ENCODE results near the gene DZIP3. TPM values are rescaled to one million over a fixed set of nuclear protein-coding genes. Genes with fewer than 3 reads are reported as not detected.

Gene DZIP3
- total and polyA plus RNA-seq, 10 donors, result 4.8 to 24.4 (median 15.2) TPM

DNA sequence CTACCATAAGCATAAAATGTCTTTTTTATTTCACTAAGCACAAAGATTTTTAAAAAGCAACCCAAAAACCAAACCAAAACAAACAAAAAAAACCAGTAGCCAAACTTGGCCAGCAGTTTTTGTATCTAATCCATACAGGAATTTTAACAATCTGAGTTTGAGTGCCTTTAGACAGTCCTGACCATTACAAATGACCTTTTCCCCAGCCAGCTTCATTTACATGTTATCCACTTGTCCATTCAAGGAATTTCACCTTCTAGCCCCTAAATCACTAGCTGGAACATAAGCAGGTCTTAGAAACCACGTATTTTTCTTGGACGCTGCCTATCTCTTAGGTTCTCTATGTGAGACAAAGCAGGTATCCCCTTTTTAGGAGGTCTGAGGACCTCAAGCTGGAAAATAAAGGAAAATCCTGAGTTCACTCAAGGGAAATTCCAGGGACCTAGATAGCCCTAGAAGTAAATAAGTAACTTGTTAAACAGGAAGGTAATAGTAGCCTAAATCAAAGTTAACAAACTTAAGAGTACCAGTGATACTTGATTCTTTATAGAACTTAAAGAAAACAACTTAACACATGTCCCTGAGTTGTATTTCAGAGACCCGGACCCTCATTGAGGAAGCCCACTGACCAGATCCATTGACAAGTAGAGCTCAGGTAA is 34.5 kb upstream of the DZIP3 start:
- Histone ChIP-seq H3K4me3 (no peak overlapping the region), H3K27me3 (replicated peaks in 1 of 7) (no peaks in the 10 kb centered on the region), H3K4me1 (peaks cover 0 to 20% (median 12%) of the 10 kb centered on the region in 6 donors), H3K36me3 (peaks cover 0 to 82% (median 0%) of the 10 kb centered on the region in 6 donors), H3K9me3 (no peaks in the 10 kb centered on the region), H3K27ac (no peak overlapping the region)
- WGBS, 5 donors, result 84 to 96% (median 91%) methylated on average over 3 of the region's 3 CpGs
- DNase-seq, result no peak
- TF ChIP-seq POLR2A (IDR thresholded peaks at IDR 0.05) (no peak), POLR2AphosphoS5 (IDR thresholded peaks at IDR 0.05) (no peak)
- TF ChIP-seq, protein P1, sequence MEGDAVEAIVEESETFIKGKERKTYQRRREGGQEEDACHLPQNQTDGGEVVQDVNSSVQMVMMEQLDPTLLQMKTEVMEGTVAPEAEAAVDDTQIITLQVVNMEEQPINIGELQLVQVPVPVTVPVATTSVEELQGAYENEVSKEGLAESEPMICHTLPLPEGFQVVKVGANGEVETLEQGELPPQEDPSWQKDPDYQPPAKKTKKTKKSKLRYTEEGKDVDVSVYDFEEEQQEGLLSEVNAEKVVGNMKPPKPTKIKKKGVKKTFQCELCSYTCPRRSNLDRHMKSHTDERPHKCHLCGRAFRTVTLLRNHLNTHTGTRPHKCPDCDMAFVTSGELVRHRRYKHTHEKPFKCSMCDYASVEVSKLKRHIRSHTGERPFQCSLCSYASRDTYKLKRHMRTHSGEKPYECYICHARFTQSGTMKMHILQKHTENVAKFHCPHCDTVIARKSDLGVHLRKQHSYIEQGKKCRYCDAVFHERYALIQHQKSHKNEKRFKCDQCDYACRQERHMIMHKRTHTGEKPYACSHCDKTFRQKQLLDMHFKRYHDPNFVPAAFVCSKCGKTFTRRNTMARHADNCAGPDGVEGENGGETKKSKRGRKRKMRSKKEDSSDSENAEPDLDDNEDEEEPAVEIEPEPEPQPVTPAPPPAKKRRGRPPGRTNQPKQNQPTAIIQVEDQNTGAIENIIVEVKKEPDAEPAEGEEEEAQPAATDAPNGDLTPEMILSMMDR (IDR thresholded peaks at IDR 0.05 in 8 of 11, conservative IDR thresholded peaks at IDR 0.05 in 3 of 11), result no peak
- intact Hi-C loops (cut with DNase I; ENCODE audit: low total_unique reads), result loop anchor here (5.0 kb wide), 1 partner anchor 68 kb away; no protein-coding TSS in a partner anchor

DNA sequence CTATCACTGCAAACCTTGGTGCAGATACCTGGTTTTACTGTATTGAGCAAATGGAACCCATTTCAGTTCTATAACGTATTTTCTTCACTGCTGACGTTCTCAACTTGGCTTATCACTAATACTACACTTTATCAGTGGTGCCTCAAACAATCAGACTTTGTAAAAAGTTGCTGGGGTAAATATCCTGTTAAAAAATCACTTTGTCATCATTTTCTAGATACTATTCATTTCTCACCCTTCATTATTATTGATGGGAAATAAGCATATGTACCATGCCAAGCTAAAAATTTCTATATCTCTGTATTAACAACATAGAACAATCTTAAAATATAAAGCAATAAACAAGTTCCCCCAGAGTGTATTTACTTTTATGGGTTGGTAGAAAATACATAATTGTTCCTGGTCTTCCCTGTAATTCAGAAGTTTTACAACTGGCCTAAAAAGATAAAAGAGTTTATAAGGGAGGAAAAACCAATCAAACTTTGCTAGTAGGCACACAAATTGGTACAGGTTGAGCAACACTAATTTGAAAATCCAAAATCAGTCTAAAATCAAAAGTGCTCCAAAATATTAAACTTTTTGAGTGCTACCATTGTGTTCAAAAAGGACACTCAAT is 33.4 kb upstream of the DZIP3 start:
- WGBS, 5 donors, result 85 to 94% (median 87%) methylated on average over 2 of the region's 2 CpGs
- H3K4me1 ChIP-seq, result peaks cover 0 to 17% (median 11%) of the 10 kb centered on the region in 6 donors
- no peak for DNase-seq
- intact Hi-C loops (cut with DNase I; ENCODE audit: low total_unique reads), result no loop called here
- H3K4me3 ChIP-seq, result no peak overlapping the region
- H3K27ac ChIP-seq, result no peak overlapping the region
- peaks cover 0 to 86% (median 0%) of the 10 kb centered on the region in 6 donors for H3K36me3 ChIP-seq
- H3K27me3 ChIP-seq (replicated peaks in 1 of 7), result no peaks in the 10 kb centered on the region
- TF ChIP-seq POLR2AphosphoS5 (IDR thresholded peaks at IDR 0.05) (no peak), POLR2A (IDR thresholded peaks at IDR 0.05) (no peak)
- TF ChIP-seq, protein P1 (IDR thresholded peaks at IDR 0.05 in 8 of 11, conservative IDR thresholded peaks at IDR 0.05 in 3 of 11), result no peak
- H3K9me3 ChIP-seq, result no peaks in the 10 kb centered on the region

DNA sequence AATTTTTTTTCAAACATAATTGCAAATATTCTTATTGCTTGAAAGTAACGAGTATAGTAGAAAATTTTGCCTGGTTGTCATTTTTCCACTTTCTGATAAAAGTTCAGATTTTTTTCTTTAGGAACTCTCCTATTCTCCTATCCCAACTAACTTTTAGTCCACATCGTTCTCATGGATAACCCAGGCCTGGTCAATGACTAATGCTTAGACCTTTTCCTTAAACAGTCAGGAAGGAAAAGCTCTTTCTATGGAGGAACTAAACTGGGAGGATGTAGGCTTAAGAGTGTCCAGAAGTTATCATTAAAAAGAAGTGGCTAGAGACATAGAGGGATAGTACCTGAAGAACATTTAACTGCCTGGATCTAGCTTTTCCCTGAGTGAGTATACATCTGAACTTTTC is 27.0 kb upstream of the DZIP3 start:
- DNase-seq, result no peak
- TF ChIP-seq POLR2AphosphoS5 (IDR thresholded peaks at IDR 0.05) (no peak), POLR2A (IDR thresholded peaks at IDR 0.05) (no peak)
- TF ChIP-seq, protein P1 (IDR thresholded peaks at IDR 0.05 in 8 of 11, conservative IDR thresholded peaks at IDR 0.05 in 3 of 11), result no peak
- WGBS, 5 donors, result 83 to 94% (median 93%) methylated on average over 2 of the region's 2 CpGs
- H3K4me1 ChIP-seq, result no peaks in the 10 kb centered on the region
- intact Hi-C loops (cut with DNase I; ENCODE audit: low total_unique reads), result no loop called here
- no peaks in the 10 kb centered on the region for H3K9me3 ChIP-seq
- H3K36me3 ChIP-seq, result peaks cover 0 to 72% (median 0%) of the 10 kb centered on the region in 6 donors
- no peak overlapping the region for H3K4me3 ChIP-seq
- H3K27ac ChIP-seq, result no peak overlapping the region
- H3K27me3 ChIP-seq (replicated peaks in 1 of 7), result no peaks in the 10 kb centered on the region

DNA sequence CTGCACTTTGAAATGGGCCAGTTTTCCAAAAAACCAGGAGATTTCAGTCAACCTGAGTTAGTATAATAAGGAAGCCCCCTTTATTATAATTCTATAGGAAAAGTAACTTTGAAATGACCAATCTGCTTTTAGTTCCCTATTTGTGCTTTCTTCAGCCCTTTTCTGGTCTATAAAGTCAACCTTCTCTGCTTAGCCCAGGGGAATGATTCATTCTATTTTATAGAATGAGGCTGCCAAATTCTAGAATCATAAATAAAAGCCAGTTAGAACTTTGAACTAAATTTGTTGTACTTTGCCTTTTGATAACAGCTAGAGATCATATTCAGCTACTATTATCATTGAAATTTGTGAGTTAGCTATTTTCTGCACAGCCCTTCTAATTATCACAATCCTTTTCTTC is 25.0 kb upstream of the DZIP3 start:
- no peak for TF ChIP-seq POLR2A (IDR thresholded peaks at IDR 0.05)
- TF ChIP-seq, protein P1 (IDR thresholded peaks at IDR 0.05 in 8 of 11, conservative IDR thresholded peaks at IDR 0.05 in 3 of 11), result no peak
- no peak for TF ChIP-seq POLR2AphosphoS5 (IDR thresholded peaks at IDR 0.05)
- intact Hi-C loops (cut with DNase I; ENCODE audit: low total_unique reads), result no loop called here
- Histone ChIP-seq H3K27ac (no peak overlapping the region), H3K27me3 (replicated peaks in 1 of 7) (no peaks in the 10 kb centered on the region), H3K36me3 (peaks cover 0 to 71% (median 0%) of the 10 kb centered on the region in 6 donors), H3K4me3 (no peak overlapping the region), H3K4me1 (no peaks in the 10 kb centered on the region), H3K9me3 (no peaks in the 10 kb centered on the region)
- DNase-seq, result no peak
